ENCODE data around the gene FKBP14.

GRCh38 chr7:30010021-30010420 is 16.5 kb downstream of the FKBP14 start:
- no peak for TF ChIP-seq CTCF (IDR thresholded peaks at IDR 0.05; ENCODE audit: insufficient read depth, low read depth, low read length)
- no peak for TF ChIP-seq EZH2 (IDR thresholded peaks at IDR 0.05; ENCODE audit: insufficient read depth, low read length)

Measured in astrocyte (in vitro differentiated cells and primary cell).